Right lobe of liver (tissue), 6 donors: ENCODE results near the gene ANO2. TPM values are rescaled to one million over a fixed set of nuclear protein-coding genes. Genes with fewer than 3 reads are reported as not detected.

ENCODE experiments used
- ATAC-seq, 4 donors: fragments of 200-7000 bp; cut with Tn5 transposase; one replicate each; pipeline ENCODE4 v1.9.1; 2020; ENCODE audit warnings: mild to moderate bottlenecking in 4 of 4, moderate library complexity in 4 of 4
- DNase-seq, 3 donors: peaks; one replicate each; pipeline ENCODE4 v3.0.0-alpha.2; 2020
- H3K27ac ChIP-seq, 3 donors: fragments of 200-600 bp; one replicate each; pipeline ENCODE4 v1.8.0; 2022
- H3K27me3 ChIP-seq, 2 donors: fragments of 200-600 bp; one replicate each; pipeline ENCODE4 v1.8.0; 2022
- H3K36me3 ChIP-seq, 4 donors: fragments of 200-600 bp; sonication (generic) in 1 of 4; one replicate each; pipeline versions ENCODE4 v1.5.1 to v1.8.0; 2017 to 2022; ENCODE audit warnings: control low read depth in 1 of 4
- H3K4me1 ChIP-seq, 4 donors: fragments of 200-600 bp; sonication (generic) in 1 of 4; one replicate each; pipeline versions ENCODE4 v1.5.1 to v1.8.0; 2017 to 2022; ENCODE audit warnings: control low read depth in 1 of 4
- H3K4me3 ChIP-seq, 3 donors: fragments of 200-600 bp; one replicate each; pipeline ENCODE4 v1.8.0; 2022
- H3K9me3 ChIP-seq, 4 donors: fragments of 200-600 bp; sonication (generic) in 1 of 4; one replicate each; pipeline versions ENCODE4 v1.5.1 to v1.8.0; 2017 to 2022; ENCODE audit warnings: control low read depth in 1 of 4
- POLR2A ChIP-seq: fragments of 450-650 bp; IDR thresholded peaks from one replicate; pipeline ENCODE4 v1.6.1; 2017; ENCODE audit warnings: antibody characterized with exemption, mild to moderate bottlenecking
- WGBS: methylation state at CpG from one replicate; pipeline ENCODE4 v1.1.6; 2018; ENCODE audit warnings: low coverage, low lambda C conversion rate; ENCODE audit not compliant: insufficient coverage; ENCODE audit errors: missing lambda C conversion rate; 5-methylcytosine and 5-hydroxymethylcytosine counted together
- intact Hi-C, 2 donors: fragments of 100-400 bp; cut with DNase I; formaldehyde crosslinking; loops; one replicate each; pipeline versions ENCODE4 v1.11.2 to v1.14.1; 2022
- total RNA-seq, 6 experiments: library from RNA; depleted of rRNA in 2 of 6; stranded (reverse); fragments of >200 nt in 2 of 6; fragmentation: NEBNext Ultra II Directional in 3 of 6; extraction: Animal tissue kit (Norgen Biotek cat#: 25700) in 3 of 6; gene quantifications; one replicate each; pipeline versions ENCODE4 v1.1.0 to v1.2.4, GENCODE V29; 2016 to 2023
- TF ChIP-seq, protein P1 (sequence below), 4 donors: fragments of 200-600 bp in 3 of 4; fragments of 450-650 bp in 1 of 4; IDR thresholded peaks; one replicate each; pipeline versions ENCODE4 v1.5.1 to v1.8.0; 2016 to 2022; ENCODE audit warnings: antibody characterized with exemption in 4 of 4, mild to moderate bottlenecking in 2 of 4
- donor health status: DM: no; HTN: yes; CAD: no.
- donor health status: DM: no; HTN: no; CAD: no.
- donor health status: DM: no; HTN: no; CAD: no.
- donor health status: DM: no; HTN: yes; CAD: no.
- donor health status: DM: no; HTN: yes; CAD: no.

ANO2 gene
- total RNA-seq, 6 experiments from 2014 or later: 0.06 to 0.89 (median 0.32) TPM; not detected in 1

DNA sequence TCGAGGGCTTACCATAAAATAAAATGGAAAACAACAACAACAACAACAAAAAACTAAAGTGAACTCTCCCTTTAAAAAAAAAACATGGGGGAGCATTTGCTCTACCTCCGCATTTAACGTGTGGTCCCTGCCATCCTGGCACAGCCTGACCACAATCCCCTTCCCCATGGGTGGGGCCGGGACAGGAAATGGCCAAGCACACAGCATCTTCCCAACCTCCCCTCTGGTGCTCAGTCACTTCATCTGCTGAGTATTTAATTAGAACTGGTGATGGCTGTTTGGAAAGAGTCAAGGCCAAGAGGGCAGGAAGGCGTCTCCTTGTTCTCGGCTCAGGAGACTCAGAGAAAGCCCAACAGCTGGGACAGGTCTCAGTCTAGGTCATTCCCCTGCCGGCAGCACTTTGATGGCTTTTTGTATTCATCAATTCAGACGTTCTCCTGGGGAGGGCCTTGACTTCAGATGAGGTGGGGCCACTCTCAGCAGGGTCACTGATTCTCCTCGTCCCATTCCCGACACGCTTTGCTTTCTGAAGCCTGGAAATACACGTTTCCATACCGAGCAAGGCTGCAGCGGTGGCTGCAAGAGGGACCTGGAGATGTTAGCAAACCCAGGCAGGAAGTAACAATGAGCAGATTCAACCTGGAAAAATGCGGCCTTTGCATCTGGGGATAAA lies 44.4 kb downstream of the ANO2 start:
- intact Hi-C loops: no loop called here
- H3K4me1 ChIP-seq: no peaks in the 10 kb centered on the region
- TF ChIP-seq, protein P1, sequence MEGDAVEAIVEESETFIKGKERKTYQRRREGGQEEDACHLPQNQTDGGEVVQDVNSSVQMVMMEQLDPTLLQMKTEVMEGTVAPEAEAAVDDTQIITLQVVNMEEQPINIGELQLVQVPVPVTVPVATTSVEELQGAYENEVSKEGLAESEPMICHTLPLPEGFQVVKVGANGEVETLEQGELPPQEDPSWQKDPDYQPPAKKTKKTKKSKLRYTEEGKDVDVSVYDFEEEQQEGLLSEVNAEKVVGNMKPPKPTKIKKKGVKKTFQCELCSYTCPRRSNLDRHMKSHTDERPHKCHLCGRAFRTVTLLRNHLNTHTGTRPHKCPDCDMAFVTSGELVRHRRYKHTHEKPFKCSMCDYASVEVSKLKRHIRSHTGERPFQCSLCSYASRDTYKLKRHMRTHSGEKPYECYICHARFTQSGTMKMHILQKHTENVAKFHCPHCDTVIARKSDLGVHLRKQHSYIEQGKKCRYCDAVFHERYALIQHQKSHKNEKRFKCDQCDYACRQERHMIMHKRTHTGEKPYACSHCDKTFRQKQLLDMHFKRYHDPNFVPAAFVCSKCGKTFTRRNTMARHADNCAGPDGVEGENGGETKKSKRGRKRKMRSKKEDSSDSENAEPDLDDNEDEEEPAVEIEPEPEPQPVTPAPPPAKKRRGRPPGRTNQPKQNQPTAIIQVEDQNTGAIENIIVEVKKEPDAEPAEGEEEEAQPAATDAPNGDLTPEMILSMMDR (IDR thresholded peaks at IDR 0.05): no peak
- TF ChIP-seq POLR2A: no peak
- H3K36me3 ChIP-seq: no peaks in the 10 kb centered on the region
- H3K4me3 ChIP-seq: no peak overlapping the region
- H3K27me3 ChIP-seq: no peaks in the 10 kb centered on the region
- WGBS: 43% methylated on average over 14 of the region's 15 CpGs
- H3K9me3 ChIP-seq: peaks cover 0 to 2% (median 0%) of the 10 kb centered on the region in 4 donors
- ATAC-seq (no peak), DNase-seq (no peak)
- H3K27ac ChIP-seq: no peak overlapping the region

DNA sequence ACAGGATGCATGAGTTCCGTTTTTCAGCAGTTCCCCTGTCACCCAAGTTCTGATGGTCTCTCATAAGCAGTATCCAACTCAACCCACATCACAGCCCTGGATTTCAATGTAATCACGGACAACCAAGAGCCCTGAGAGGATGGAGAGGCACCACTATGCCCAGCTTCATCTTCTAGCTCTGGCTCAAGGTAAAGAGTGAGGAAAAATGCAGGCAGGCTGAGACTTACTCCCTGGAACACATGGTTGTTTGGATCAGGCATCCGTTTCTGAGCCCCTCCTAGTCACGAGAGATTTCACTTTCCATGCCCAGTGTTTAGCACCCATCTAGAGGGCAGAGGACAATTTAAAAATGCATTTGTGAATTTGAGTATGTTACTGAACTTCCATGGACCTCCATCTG lies 45.0 kb downstream of the ANO2 start:
- Histone ChIP-seq H3K36me3 (no peaks in the 10 kb centered on the region), H3K27me3 (no peaks in the 10 kb centered on the region), H3K4me1 (no peaks in the 10 kb centered on the region), H3K27ac (no peak overlapping the region), H3K4me3 (no peak overlapping the region), H3K9me3 (peaks cover 0 to 3% (median 0%) of the 10 kb centered on the region in 4 donors)
- ATAC-seq (no peak), DNase-seq (no peak)
- WGBS: 27% methylated on average over 4 of the region's 4 CpGs
- intact Hi-C loops: no loop called here
- no peak for TF ChIP-seq POLR2A
- TF ChIP-seq, protein P1 (IDR thresholded peaks at IDR 0.05): no peak

DNA sequence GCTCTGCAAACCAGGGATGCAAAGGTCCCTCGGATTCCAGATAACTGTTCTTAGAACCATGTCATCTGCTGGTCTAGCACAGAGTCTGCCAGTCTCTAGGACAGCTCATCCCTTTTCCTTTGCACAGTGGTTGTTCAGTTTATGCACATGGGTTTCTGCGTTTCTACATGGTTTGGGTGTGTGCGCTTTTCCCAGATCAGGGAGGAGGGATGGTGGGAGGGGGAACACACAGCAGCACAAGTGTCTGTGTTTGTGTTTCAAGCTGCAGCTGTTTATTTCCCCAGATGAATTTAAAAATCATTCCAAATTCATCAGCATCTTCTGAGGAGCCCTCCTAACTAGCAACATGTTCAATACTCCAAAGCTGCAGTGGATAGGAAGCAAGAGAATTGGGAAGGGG lies 45.4 kb downstream of the ANO2 start:
- intact Hi-C loops: no loop called here
- Histone ChIP-seq H3K27me3 (no peaks in the 10 kb centered on the region), H3K4me1 (no peaks in the 10 kb centered on the region), H3K36me3 (no peaks in the 10 kb centered on the region), H3K27ac (no peak overlapping the region), H3K4me3 (no peak overlapping the region), H3K9me3 (peaks cover 0 to 3% (median 0%) of the 10 kb centered on the region in 4 donors)
- ATAC-seq (no peak), DNase-seq (no peak)
- WGBS: 43% methylated on average over 1 of the region's 3 CpGs
- no peak for TF ChIP-seq POLR2A
- TF ChIP-seq, protein P1 (IDR thresholded peaks at IDR 0.05): no peak

DNA sequence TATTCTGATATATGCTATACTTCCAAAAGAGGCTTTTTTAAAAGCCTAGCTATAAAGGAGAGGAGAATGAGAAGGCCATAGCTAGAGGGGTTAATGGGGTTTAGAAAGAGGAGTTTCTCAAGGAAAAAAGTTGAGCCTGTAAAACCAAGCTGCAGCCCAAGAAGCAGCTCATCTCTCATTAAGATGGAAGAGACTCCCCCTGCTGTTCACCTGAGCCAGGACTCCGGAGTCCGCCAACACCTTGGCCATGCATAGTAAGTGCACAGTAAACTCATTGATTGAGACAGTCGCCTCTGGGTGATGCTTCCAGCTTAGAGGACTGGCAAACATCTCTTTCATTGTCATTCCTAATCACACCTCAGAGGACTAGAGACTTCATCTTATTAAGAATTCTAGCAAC lies 46.2 kb downstream of the ANO2 start:
- H3K4me3 ChIP-seq: no peak overlapping the region
- no peaks in the 10 kb centered on the region for H3K36me3 ChIP-seq
- ATAC-seq (no peak), DNase-seq (no peak)
- no peak for TF ChIP-seq POLR2A
- TF ChIP-seq, protein P1 (IDR thresholded peaks at IDR 0.05): no peak
- H3K9me3 ChIP-seq: peaks cover 0 to 3% (median 0%) of the 10 kb centered on the region in 4 donors
- H3K27me3 ChIP-seq: no peaks in the 10 kb centered on the region
- no peak overlapping the region for H3K27ac ChIP-seq
- intact Hi-C loops: no loop called here
- no peaks in the 10 kb centered on the region for H3K4me1 ChIP-seq
- WGBS: 33% methylated on average over 1 of the region's 3 CpGs
